Ascending aorta (tissue), 2 donors: Measurements from ENCODE around the gene CCL21. TPM values are rescaled to one million over a fixed set of nuclear protein-coding genes. Genes with fewer than 3 reads are reported as not detected.
A peak's percentile ranks its signal among the peaks of the same experiment; 100 is the strongest.

Source experiments
- DNase-seq, 2 donors: peaks; one replicate each; pipeline ENCODE4 v3.0.0-alpha.2; 2019; ENCODE audit warnings: low spot score in 2 of 2
- H3K27ac ChIP-seq, 2 donors: fragments of 200-600 bp; sonication (generic); one replicate each; pipeline ENCODE4 v1.5.1; 2016 to 2017; ENCODE audit warnings: mild to moderate bottlenecking in 1 of 2
- H3K27me3 ChIP-seq: fragments of 200-600 bp; sonication (generic); one replicate; pipeline ENCODE4 v1.5.1; 2017
- H3K36me3 ChIP-seq, 2 donors: fragments of 200-600 bp; sonication (generic); one replicate each; pipeline ENCODE4 v1.5.1; 2016
- H3K4me1 ChIP-seq, 2 donors: fragments of 200-600 bp; sonication (generic); one replicate each; pipeline ENCODE4 v1.5.1; 2016 to 2017; ENCODE audit warnings: mild to moderate bottlenecking in 1 of 2
- H3K4me3 ChIP-seq, 2 donors: fragments of 200-600 bp; sonication (generic); one replicate each; pipeline ENCODE4 v1.5.1; 2016 to 2017; ENCODE audit warnings: mild to moderate bottlenecking in 1 of 2
- H3K9me3 ChIP-seq, 2 donors: fragments of 200-600 bp; sonication (generic); one replicate each; pipeline ENCODE4 v1.5.1; 2016
- CTCF ChIP-seq, 3 experiments: fragments of 200-600 bp in 2 of 3; fragments of 450-650 bp in 1 of 3; sonication (generic) in 2 of 3; IDR thresholded peaks; one replicate each; pipeline ENCODE4 v1.5.1; 2016 to 2019; ENCODE audit warnings: antibody characterized with exemption in 3 of 3, mild to moderate bottlenecking in 1 of 3, moderate library complexity in 1 of 3
- intact Hi-C: fragments of 100-400 bp; cut with DNase I; formaldehyde crosslinking; loops from one replicate; pipeline ENCODE4 v1.15.1; 2023
- total RNA-seq: library from RNA; depleted of rRNA; stranded (reverse); fragments of >200 nt; gene quantifications from one replicate; pipeline ENCODE4 v1.1.0, GENCODE V29; 2016

Gene CCL21
- total RNA-seq, 1 donor from 2014 or later, result 7.9 TPM

GRCh38 chr9:34665067-34665380, 44.9 kb downstream of the CCL21 start:
- H3K36me3 ChIP-seq, result peaks cover 15 to 32% of the 10 kb centered on the region in 2 donors

GRCh38 chr9:34664281-34665066, 45.5 kb downstream of the CCL21 start:
- H3K4me1 ChIP-seq, result peaks cover 5 to 14% of the 10 kb centered on the region in 2 donors
- H3K27ac ChIP-seq, result peak overlapping the region; percentile 99 to 100
- H3K9me3 ChIP-seq, result no peaks in the 10 kb centered on the region
- no peaks in the 10 kb centered on the region for H3K27me3 ChIP-seq
- H3K4me3 ChIP-seq, result peak overlapping the region; percentile 88
- intact Hi-C loops, result loop anchor here (1.0 to 10.0 kb wide), 11 partner anchors 11 to 1823 kb away; partner anchors contain the start of genes ATOSB, DCTN3, DNAI1 and FAM219A
- peak; percentile 80 to 91 (median 90) for TF ChIP-seq CTCF (IDR thresholded peaks at IDR 0.05)
- peak; percentile 45 to 92 for DNase-seq
- peaks cover 21 to 37% of the 10 kb centered on the region in 2 donors for H3K36me3 ChIP-seq

More at GRCh38 chr9:34665067-34665380, 44.9 kb downstream of the CCL21 start:
- Histone ChIP-seq H3K4me3 (peak overlapping the region; percentile 88), H3K27ac (peak overlapping the region; percentile 99 to 100), H3K9me3 (no peaks in the 10 kb centered on the region), H3K4me1 (peaks cover 5 to 14% of the 10 kb centered on the region in 2 donors), H3K27me3 (no peaks in the 10 kb centered on the region)
- intact Hi-C loops, result loop anchor here (1.0 to 10.0 kb wide), 10 partner anchors 12 to 1822 kb away; partner anchors contain the start of genes ATOSB, DCTN3, DNAI1 and FAM219A
- no peak for TF ChIP-seq CTCF (IDR thresholded peaks at IDR 0.05)
- no peak for DNase-seq

GRCh38 chr9:34663303-34663605, 46.7 kb downstream of the CCL21 start:
- TF ChIP-seq CTCF (IDR thresholded peaks at IDR 0.05), result no peak
- Histone ChIP-seq H3K27ac (peak overlapping the region; percentile 99 to 100), H3K36me3 (peaks cover 28 to 32% of the 10 kb centered on the region in 2 donors), H3K27me3 (no peaks in the 10 kb centered on the region), H3K4me1 (peaks cover 5 to 14% of the 10 kb centered on the region in 2 donors), H3K4me3 (no peak overlapping the region), H3K9me3 (no peaks in the 10 kb centered on the region)
- intact Hi-C loops, result loop anchor here (5.0 to 10.0 kb wide), 2 partner anchors 51 to 452 kb away; partner anchors contain the start of genes ATOSB and RPP25L
- DNase-seq, result no peak

GRCh38 chr9:34662526-34663302, 47.2 kb downstream of the CCL21 start, which contains the start of gene CCL27:
TSS of gene CCL27 (minus strand) at chr9:34662657. CDS start at chr9:34662633, 24 bp downstream.
- Histone ChIP-seq H3K36me3 (peaks cover 28 to 34% of the 10 kb centered on the region in 2 donors), H3K27me3 (no peaks in the 10 kb centered on the region), H3K9me3 (no peaks in the 10 kb centered on the region), H3K4me1 (peaks cover 5 to 14% of the 10 kb centered on the region in 2 donors), H3K4me3 (no peak within 1 kb of the TSS), H3K27ac (peak within 1 kb of the TSS; percentile 99 to 100)
- no peak for TF ChIP-seq CTCF (IDR thresholded peaks at IDR 0.05)
- intact Hi-C loops, result loop anchor here (5.0 to 10.0 kb wide), 2 partner anchors 50 to 452 kb away; partner anchors contain the start of genes ATOSB and RPP25L
- no peak for DNase-seq

- no peak overlapping the region for H3K27ac ChIP-seq
- peaks cover 28 to 38% of the 10 kb centered on the region in 2 donors for H3K36me3 ChIP-seq
- TF ChIP-seq CTCF (IDR thresholded peaks at IDR 0.05), result no peak
- no peaks in the 10 kb centered on the region for H3K27me3 ChIP-seq
- DNase-seq, result no peak
- intact Hi-C loops, result loop anchor here (5.0 to 10.0 kb wide), 3 partner anchors 47 to 455 kb away; partner anchors contain the start of genes ATOSB, FANCG, RPP25L and VCP
- H3K4me3 ChIP-seq, result no peak overlapping the region
- H3K9me3 ChIP-seq, result no peaks in the 10 kb centered on the region
- peaks cover 9 to 18% of the 10 kb centered on the region in 2 donors for H3K4me1 ChIP-seq
Measured at GRCh38 chr9:34659592-34660253, 50.2 kb downstream of the CCL21 start.
